SK-N-SH (cell line): ENCODE results near the gene ESYT1.

Experiments used
- CTCF ChIP-seq: fragments of 200-600 bp; sonication (generic); IDR thresholded peaks from 2 replicates; pipeline ENCODE4 v1.6.1; 2017; ENCODE audit warnings: antibody characterized with exemption, mild to moderate bottlenecking, moderate library complexity
- EP300 ChIP-seq, 2 experiments: IDR thresholded peaks; 2 replicates each; pipeline versions ENCODE4 v1.4.0 to v1.6.1; 2012; ENCODE audit warnings: borderline replicate concordance in 1 of 2, low read depth in 1 of 2, low read length in 1 of 2
- FOXM1 ChIP-seq: IDR thresholded peaks from 2 replicates; pipeline ENCODE4 v1.4.0; 2012; ENCODE audit warnings: low read depth, mild to moderate bottlenecking
- IRF3 ChIP-seq: fragments of 150-350 bp; IDR thresholded peaks from 2 replicates; pipeline ENCODE4 v1.6.1; 2016; ENCODE audit warnings: mild to moderate bottlenecking, low read depth, low read length
- MXI1 ChIP-seq: IDR thresholded peaks from 2 replicates; pipeline ENCODE4 v1.6.1; 2012; ENCODE audit warnings: mild to moderate bottlenecking, low read depth, low read length, improper control_type of control experiment
- PBX3 ChIP-seq: IDR thresholded peaks from 2 replicates; pipeline ENCODE4; 2012
- RCOR1 ChIP-seq: fragments of 150-350 bp; IDR thresholded peaks from 2 replicates; pipeline ENCODE4 v1.6.1; 2017; ENCODE audit warnings: antibody characterized with exemption, low read length

- TF ChIP-seq CTCF (peak; percentile 70), IRF3 (no peak), PBX3 (no peak; the same call in none of the 2 replicates), RCOR1 (peak; percentile 32; the same call in 1 of the 2 replicates), MXI1 (peak; percentile 12; the same call in 1 of the 2 replicates), FOXM1 (no peak), EP300 (IDR thresholded peaks at IDR 0.05; ENCODE audit: borderline replicate concordance in 1 of 2, low read depth in 1 of 2, low read length in 1 of 2) (no peak)
These were observed 61.2 kb downstream of the ESYT1 start, which contains the start of gene SMARCC2 for GRCh38 chr12:56189099-56189917.
